Keratinocyte (primary cell): ENCODE data around the gene CNNM3.

Experiments used
- CTCF ChIP-seq, 3 experiments: IDR thresholded peaks in 1 of 3; conservative IDR thresholded peaks in 1 of 3; optimal IDR thresholded peaks in 1 of 3; 2 replicates in 2 of 3; 3 replicates in 1 of 3; pipeline versions ENCODE3 to v1.5.1; 2011; ENCODE audit warnings: low read length in 3 of 3, mild to moderate bottlenecking in 3 of 3, moderate library complexity in 2 of 3, control low read depth in 1 of 3, inconsistent platforms in 1 of 3; ENCODE audit not compliant: insufficient read depth in 2 of 3; ENCODE audit errors: extremely low read depth in 1 of 3
- EZH2 ChIP-seq: IDR thresholded peaks from one replicate; pipeline ENCODE4 v1.6.1; 2012; ENCODE audit warnings: inconsistent platforms, mild to moderate bottlenecking, low read length, moderate library complexity

- TF ChIP-seq CTCF (optimal IDR thresholded peaks at IDR 0.05 in 1 of 3, IDR thresholded peaks at IDR 0.05 in 1 of 3, conservative IDR thresholded peaks at IDR 0.05 in 1 of 3; ENCODE audit: extremely low read depth in 1 of 3, insufficient read depth in 2 of 3, low read length in 3 of 3) (no peak), EZH2 (no peak)
These were observed 1.0 kb downstream of the CNNM3 start for GRCh38 chr2:96816836-96817702.
